Naive B cell (primary cell): ENCODE measurements around the gene SAMD7. TPM values are rescaled to one million over a fixed set of nuclear protein-coding genes. Genes with fewer than 3 reads are reported as not detected.

ENCODE experiments used
- ATAC-seq, 2 donors: fragments of 150-1000 bp; cut with Tn5 transposase; 2 replicates each; pipeline ENCODE4 v1.10.0; 2021; ENCODE audit warnings: low read depth in 2 of 2, mild to moderate bottlenecking in 2 of 2, moderate library complexity in 2 of 2
- DNase-seq: peaks from one replicate; pipeline ENCODE4 v3.0.0; 2022
- H3K27ac Mint-ChIP-seq, 6 donors: one replicate each; pipeline ENCODE4 v1.8.0; 2020 to 2022; ENCODE audit warnings: mild to moderate bottlenecking in 6 of 6, mixed read lengths in 6 of 6, moderate library complexity in 5 of 6, inconsistent platforms in 2 of 6
- H3K27me3 Mint-ChIP-seq, 3 donors: one replicate each; pipeline ENCODE4 v1.8.0; 2021 to 2022; ENCODE audit warnings: mixed read lengths in 3 of 3, mild to moderate bottlenecking in 1 of 3
- H3K36me3 Mint-ChIP-seq, 2 donors: one replicate each; pipeline ENCODE4 v1.8.0; 2020 to 2022; ENCODE audit warnings: mixed read lengths in 2 of 2, inconsistent platforms in 1 of 2, mild to moderate bottlenecking in 1 of 2
- H3K4me1 Mint-ChIP-seq, 3 donors: one replicate each; pipeline ENCODE4 v1.8.0; 2020 to 2022; ENCODE audit warnings: mixed read lengths in 3 of 3, inconsistent platforms in 1 of 3, mild to moderate bottlenecking in 1 of 3, moderate library complexity in 1 of 3
- H3K4me3 Mint-ChIP-seq, 8 donors: one replicate each; pipeline ENCODE4 v1.8.0; 2020 to 2022; ENCODE audit warnings: mild to moderate bottlenecking in 8 of 8, mixed read lengths in 8 of 8, moderate library complexity in 8 of 8, inconsistent platforms in 2 of 8
- H3K9me3 Mint-ChIP-seq, 7 donors: one replicate each; pipeline ENCODE4 v1.8.0; 2020 to 2022; ENCODE audit warnings: mixed read lengths in 7 of 7, mild to moderate bottlenecking in 5 of 7, inconsistent platforms in 2 of 7, moderate library complexity in 1 of 7
- polyA plus RNA-seq, 6 donors: library from polyadenylated mRNA; unstranded; fragments of 300-500 nt; fragmentation: Illumina TruSeq; gene quantifications; one replicate each; pipeline ENCODE4 v1.2.3, GENCODE V29; 2021; ENCODE audit warnings: low read depth in 6 of 6

The SAMD7 gene
- polyA plus RNA-seq, 6 donors from 2014 or later, result 0.11 to 0.17 TPM; not detected in 4

- Mint-ChIP-seq H3K27ac (peak overlapping the region in 5 of 6 donors; percentile 3 to 97 (median 75)), H3K36me3 (peaks cover 35 to 48% of the 10 kb centered on the region in 2 donors), H3K4me3 (no peak overlapping the region), H3K9me3 (no peaks in the 10 kb centered on the region), H3K4me1 (peaks cover 31 to 40% (median 35%) of the 10 kb centered on the region in 3 donors), H3K27me3 (no peaks in the 10 kb centered on the region)
- ATAC-seq, result no peak
- no peak for DNase-seq
These were observed 72.9 kb downstream of the SAMD7 start for GRCh38 chr3:169984292-169984691.

Other genes starting within 250 kb of the SAMD7 start
- not detected for gene MECOM, start 247.9 kb upstream of the SAMD7 start, polyA plus RNA-seq
- gene TERC, start 146.5 kb upstream of the SAMD7 start, polyA plus RNA-seq, result 1 to 10 TPM in 3 of 6 donors, not detected in 3; 1.9 to 3.3 (median 1.9) TPM
- gene ACTRT3, start 142.0 kb upstream of the SAMD7 start, polyA plus RNA-seq, result under 1 TPM in 5 of 6 donors, not detected in 1; 0.12 to 0.59 (median 0.23) TPM
- 10 to 100 TPM; 18.7 to 44.1 (median 20.4) TPM for gene MYNN, start 138.2 kb upstream of the SAMD7 start, polyA plus RNA-seq
- under 1 TPM in 1 of 6 donors, not detected in 5; 0.27 TPM for gene LRRIQ4, start 98.7 kb upstream of the SAMD7 start, polyA plus RNA-seq
- 1 to 10 TPM in 4 of 6 donors, under 1 TPM in 2; 0.49 to 4.3 (median 1.8) TPM for gene LRRC34, start 98.7 kb upstream of the SAMD7 start, polyA plus RNA-seq
- gene LRRC31, start 41.6 kb upstream of the SAMD7 start, polyA plus RNA-seq, result not detected
- gene SEC62, start 55.2 kb downstream of the SAMD7 start, polyA plus RNA-seq, result 100 to 1,000 TPM; 290 to 440 (median 404) TPM
- 10 to 100 TPM; 49.4 to 92.1 (median 65.5) TPM for gene GPR160, start 126.4 kb downstream of the SAMD7 start, polyA plus RNA-seq